Cardiac fibroblast (primary cell): Measurements from ENCODE around the gene NABP1.

ENCODE experiments used
- DNase-seq, 2 donors: peaks; one replicate each; pipeline versions ENCODE4 v3.0.0 to v3.0.0-alpha.2; 2010; ENCODE audit warnings: low read depth in 2 of 2
- H3K4me3 ChIP-seq, 2 donors: replicated peaks in 1 of 2; 1 replicate in 1 of 2; 2 replicates in 1 of 2; pipeline ENCODE4 v1.5.1; 2011; ENCODE audit warnings: low read depth in 2 of 2, low read length in 2 of 2, mild to moderate bottlenecking in 2 of 2, moderate library complexity in 1 of 2
- CTCF ChIP-seq: IDR thresholded peaks from one replicate; pipeline ENCODE4 v1.5.1; 2011; ENCODE audit warnings: low read depth, mild to moderate bottlenecking, low read length, inconsistent platforms

The NABP1 gene

GRCh38 chr2:191696966-191697365 lies 19.0 kb downstream of the NABP1 start:
- DNase-seq, result peak in 1 of 2 donors; percentile 33
- no peak for TF ChIP-seq CTCF
- H3K4me3 ChIP-seq, result no peak overlapping the region

- DNase-seq, result no peak
- TF ChIP-seq CTCF, result no peak
- H3K4me3 ChIP-seq, result no peak overlapping the region
Observed at GRCh38 chr2:191697870-191698269, 19.9 kb downstream of the NABP1 start.

- TF ChIP-seq CTCF, result no peak
- H3K4me3 ChIP-seq, result no peak overlapping the region
- peak in 1 of 2 donors; percentile 33 for DNase-seq
Observed at GRCh38 chr2:191699341-191699945, 21.5 kb downstream of the NABP1 start.

- no peak overlapping the region for H3K4me3 ChIP-seq
- DNase-seq, result no peak
- TF ChIP-seq CTCF, result no peak
Observed at GRCh38 chr2:191701029-191701428, 23.1 kb downstream of the NABP1 start.

GRCh38 chr2:191701696-191702095 lies 23.8 kb downstream of the NABP1 start:
- TF ChIP-seq CTCF, result no peak
- peak in 1 of 2 donors; percentile 35 for DNase-seq
- H3K4me3 ChIP-seq, result no peak overlapping the region

GRCh38 chr2:191703079-191703725 lies 25.3 kb downstream of the NABP1 start:
- DNase-seq, result no peak
- no peak for TF ChIP-seq CTCF
- no peak overlapping the region for H3K4me3 ChIP-seq
